Panc1 (cell line): ENCODE results near the gene EDEM1. TPM values are rescaled to one million over a fixed set of nuclear protein-coding genes. Genes with fewer than 3 reads are reported as not detected.

Experiments used
- ATAC-seq: fragments of 200-7000 bp; cut with Tn5 transposase; 2 replicates; pipeline ENCODE4 v1.9.1; 2020; ENCODE audit warnings: mild to moderate bottlenecking, moderate library complexity
- BruUV-seq: library from RNA; stranded (reverse); fragments of 400-500 nt; replicated peaks from 2 replicates; lab custom pipeline; 2021; lab: Mats Ljungman, UMichigan
- CTCF ChIA-PET: fragments of 300-600 bp; sonication (Branson Sonifier 250); formaldehyde crosslinking; loops from one replicate; lab custom pipeline; 2022; ENCODE audit warnings: antibody characterized with exemption; lab: Charles Lee
- POLR2A ChIA-PET: fragments of 300-600 bp; sonication (Branson Sonifier 250); formaldehyde crosslinking; loops from one replicate; lab custom pipeline; 2022; ENCODE audit warnings: antibody characterized with exemption; lab: Charles Lee
- DNase-seq: peaks from one replicate; pipeline ENCODE4 v3.0.0-alpha.2; 2010; ENCODE audit warnings: low read depth, low spot score
- H3K27ac ChIP-seq: 2 replicates; pipeline ENCODE4 v1.5.1; 2011; ENCODE audit warnings: mild to moderate bottlenecking, low read length, inconsistent platforms
- H3K27me3 ChIP-seq: fragments of 200-500 bp; sonication (Bioruptor generic); 2 replicates; pipeline ENCODE4 v1.6.0; 2014; ENCODE audit warnings: low read length, inconsistent platforms; ENCODE audit not compliant: control insufficient read depth, insufficient read depth
- H3K36me3 ChIP-seq: fragments of 200-500 bp; sonication (Bioruptor generic); 2 replicates; pipeline ENCODE4 v1.5.1; 2014; ENCODE audit warnings: inconsistent platforms, mild to moderate bottlenecking, low read length, moderate library complexity; ENCODE audit not compliant: control insufficient read depth, insufficient read depth
- H3K4me1 ChIP-seq: 2 replicates; pipeline ENCODE4 v1.5.1; 2011; ENCODE audit warnings: inconsistent platforms, mild to moderate bottlenecking, low read length, moderate library complexity; ENCODE audit not compliant: control insufficient read depth, insufficient read depth
- H3K4me3 ChIP-seq, 2 experiments: 2 replicates each; pipeline ENCODE4 v1.5.1; 2011 to 2012; ENCODE audit warnings: low read depth in 2 of 2, low read length in 2 of 2, mild to moderate bottlenecking in 2 of 2, inconsistent platforms in 1 of 2, moderate library complexity in 1 of 2
- H3K9me3 ChIP-seq: fragments of 200-500 bp; sonication (Bioruptor generic); 2 replicates; pipeline ENCODE4 v1.5.1; 2014; ENCODE audit warnings: low read depth, mild to moderate bottlenecking, inconsistent platforms, low read length, moderate library complexity; ENCODE audit not compliant: control insufficient read depth, insufficient read depth
- POLR2AphosphoS5 ChIP-seq: IDR thresholded peaks from 2 replicates; pipeline ENCODE4 v1.6.1; 2012; ENCODE audit warnings: mild to moderate bottlenecking, low read depth, low read length, moderate library complexity
- SIN3A ChIP-seq: IDR thresholded peaks from 2 replicates; pipeline ENCODE4 v1.6.1; 2012; ENCODE audit warnings: low read depth, mild to moderate bottlenecking, low read length, moderate library complexity, borderline replicate concordance; ENCODE audit not compliant: insufficient read depth
- TCF7L2 ChIP-seq: IDR thresholded peaks from 2 replicates; pipeline ENCODE4 v1.6.1; 2011; ENCODE audit warnings: mild to moderate bottlenecking, low read depth, low read length, inconsistent platforms
- in situ Hi-C: cut with HindIII; loops from 2 replicates; pipeline ENCODE4 v1.10.0; 2016; ENCODE audit warnings: low sequenced_read_pairs, low pct_unique_long_range_greater_than_20kb
- intact Hi-C: fragments of 100-400 bp; cut with micrococcal nuclease; formaldehyde crosslinking; loops from one replicate; pipeline ENCODE4 v1.10.0; 2022; ENCODE audit not compliant: unreplicated experiment
- total RNA-seq: library from RNA; stranded (reverse); gene quantifications from one replicate; pipeline ENCODE4 v1.2.1, GENCODE V29; 2021; ENCODE audit not compliant: unreplicated experiment
- TF ChIP-seq, protein P1 (sequence below): fragments of 450-650 bp; IDR thresholded peaks from 2 replicates; pipeline ENCODE4 v1.5.1; 2017; ENCODE audit warnings: mild to moderate bottlenecking
- TF ChIP-seq, protein P2 (sequence below), 2 experiments: IDR thresholded peaks; 2 replicates each; pipeline ENCODE4 v1.6.1; 2011 to 2012; ENCODE audit warnings: low read depth in 2 of 2, control low read depth in 1 of 2, low read length in 1 of 2, mild to moderate bottlenecking in 1 of 2, moderate library complexity in 1 of 2; ENCODE audit not compliant: insufficient read depth in 1 of 2

The EDEM1 gene
- total RNA-seq, 1 experiment from 2014 or later, result 44.6 TPM

DNA sequence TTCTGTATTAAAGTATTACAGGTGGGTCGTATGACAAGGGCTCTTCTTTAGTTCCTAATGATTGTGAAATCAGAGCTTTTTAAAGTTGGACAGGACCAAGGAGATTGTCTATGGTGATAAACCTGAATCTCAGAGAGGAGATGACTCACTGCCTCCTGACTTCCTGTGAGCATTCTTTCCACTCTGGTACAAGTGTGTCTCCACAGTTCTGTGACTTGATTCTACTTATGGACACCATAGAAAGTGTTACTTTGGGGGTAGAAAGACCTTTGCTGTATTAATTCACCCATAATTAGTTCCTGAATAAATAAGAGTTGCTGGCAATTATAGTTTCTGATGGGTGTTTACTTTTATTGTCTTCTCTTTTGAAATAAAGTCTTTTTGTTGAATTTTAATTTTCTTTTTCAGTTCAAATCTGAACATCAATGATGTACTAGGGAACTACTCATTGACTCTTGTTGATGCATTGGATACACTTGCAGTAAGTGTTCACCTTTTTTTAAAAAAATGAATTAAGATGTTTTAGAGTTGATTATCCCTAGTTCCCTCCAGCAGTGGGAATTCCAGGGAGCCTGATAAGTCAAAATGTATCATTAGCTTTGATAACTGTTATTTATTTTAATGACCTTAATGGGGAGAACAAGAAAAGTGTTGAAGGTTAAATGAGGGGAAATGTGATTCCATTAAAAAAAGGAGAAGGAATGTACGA lies 7.4 kb downstream of the EDEM1 start:
- Histone ChIP-seq H3K4me1 (peaks cover 21% of the 10 kb centered on the region; the same call in 1 of the 2 replicates), H3K27ac (peak overlapping the region; percentile 72; the same call in 1 of the 2 replicates), H3K36me3 (no peaks in the 10 kb centered on the region; the same call in 1 of the 2 replicates), H3K4me3 (no peak overlapping the region), H3K27me3 (no peaks in the 10 kb centered on the region), H3K9me3 (no peaks in the 10 kb centered on the region)
- intact Hi-C loops (no loop called here), in situ Hi-C loops (no loop called here)
- ChIA-PET POLR2A (no interaction called here), CTCF (no interaction called here)
- BruUV-seq, result no TSS peak
- peak; percentile 63 for DNase-seq
- peak; percentile 90 for ATAC-seq
- no peak for TF ChIP-seq TCF7L2
- no peak for TF ChIP-seq SIN3A
- TF ChIP-seq, protein P1, sequence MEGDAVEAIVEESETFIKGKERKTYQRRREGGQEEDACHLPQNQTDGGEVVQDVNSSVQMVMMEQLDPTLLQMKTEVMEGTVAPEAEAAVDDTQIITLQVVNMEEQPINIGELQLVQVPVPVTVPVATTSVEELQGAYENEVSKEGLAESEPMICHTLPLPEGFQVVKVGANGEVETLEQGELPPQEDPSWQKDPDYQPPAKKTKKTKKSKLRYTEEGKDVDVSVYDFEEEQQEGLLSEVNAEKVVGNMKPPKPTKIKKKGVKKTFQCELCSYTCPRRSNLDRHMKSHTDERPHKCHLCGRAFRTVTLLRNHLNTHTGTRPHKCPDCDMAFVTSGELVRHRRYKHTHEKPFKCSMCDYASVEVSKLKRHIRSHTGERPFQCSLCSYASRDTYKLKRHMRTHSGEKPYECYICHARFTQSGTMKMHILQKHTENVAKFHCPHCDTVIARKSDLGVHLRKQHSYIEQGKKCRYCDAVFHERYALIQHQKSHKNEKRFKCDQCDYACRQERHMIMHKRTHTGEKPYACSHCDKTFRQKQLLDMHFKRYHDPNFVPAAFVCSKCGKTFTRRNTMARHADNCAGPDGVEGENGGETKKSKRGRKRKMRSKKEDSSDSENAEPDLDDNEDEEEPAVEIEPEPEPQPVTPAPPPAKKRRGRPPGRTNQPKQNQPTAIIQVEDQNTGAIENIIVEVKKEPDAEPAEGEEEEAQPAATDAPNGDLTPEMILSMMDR, result no peak
- TF ChIP-seq POLR2AphosphoS5, result no peak
- TF ChIP-seq, protein P2, sequence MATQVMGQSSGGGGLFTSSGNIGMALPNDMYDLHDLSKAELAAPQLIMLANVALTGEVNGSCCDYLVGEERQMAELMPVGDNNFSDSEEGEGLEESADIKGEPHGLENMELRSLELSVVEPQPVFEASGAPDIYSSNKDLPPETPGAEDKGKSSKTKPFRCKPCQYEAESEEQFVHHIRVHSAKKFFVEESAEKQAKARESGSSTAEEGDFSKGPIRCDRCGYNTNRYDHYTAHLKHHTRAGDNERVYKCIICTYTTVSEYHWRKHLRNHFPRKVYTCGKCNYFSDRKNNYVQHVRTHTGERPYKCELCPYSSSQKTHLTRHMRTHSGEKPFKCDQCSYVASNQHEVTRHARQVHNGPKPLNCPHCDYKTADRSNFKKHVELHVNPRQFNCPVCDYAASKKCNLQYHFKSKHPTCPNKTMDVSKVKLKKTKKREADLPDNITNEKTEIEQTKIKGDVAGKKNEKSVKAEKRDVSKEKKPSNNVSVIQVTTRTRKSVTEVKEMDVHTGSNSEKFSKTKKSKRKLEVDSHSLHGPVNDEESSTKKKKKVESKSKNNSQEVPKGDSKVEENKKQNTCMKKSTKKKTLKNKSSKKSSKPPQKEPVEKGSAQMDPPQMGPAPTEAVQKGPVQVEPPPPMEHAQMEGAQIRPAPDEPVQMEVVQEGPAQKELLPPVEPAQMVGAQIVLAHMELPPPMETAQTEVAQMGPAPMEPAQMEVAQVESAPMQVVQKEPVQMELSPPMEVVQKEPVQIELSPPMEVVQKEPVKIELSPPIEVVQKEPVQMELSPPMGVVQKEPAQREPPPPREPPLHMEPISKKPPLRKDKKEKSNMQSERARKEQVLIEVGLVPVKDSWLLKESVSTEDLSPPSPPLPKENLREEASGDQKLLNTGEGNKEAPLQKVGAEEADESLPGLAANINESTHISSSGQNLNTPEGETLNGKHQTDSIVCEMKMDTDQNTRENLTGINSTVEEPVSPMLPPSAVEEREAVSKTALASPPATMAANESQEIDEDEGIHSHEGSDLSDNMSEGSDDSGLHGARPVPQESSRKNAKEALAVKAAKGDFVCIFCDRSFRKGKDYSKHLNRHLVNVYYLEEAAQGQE (IDR thresholded peaks at IDR 0.05; ENCODE audit: insufficient read depth in 1 of 2, low read depth in 2 of 2, low read length in 1 of 2), result no peak

DNA sequence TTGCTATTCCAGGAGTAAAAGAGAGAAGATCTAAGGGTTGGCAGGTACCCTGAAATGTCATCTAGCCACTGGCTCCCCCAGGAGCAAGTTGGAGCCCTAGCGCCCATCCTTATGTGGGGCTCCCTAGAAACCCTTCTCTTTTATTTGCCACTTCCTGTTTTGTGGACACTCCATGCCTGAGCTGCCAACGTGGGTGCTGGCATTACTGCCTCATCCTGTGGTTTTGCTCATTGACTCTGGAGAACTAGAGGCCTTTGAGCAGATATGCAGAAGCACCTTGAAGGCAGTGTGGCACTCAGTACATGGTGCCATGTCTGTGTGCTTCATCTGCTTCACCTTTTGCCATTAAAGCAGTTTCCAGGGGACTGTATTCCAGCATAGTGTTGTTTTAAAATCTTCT lies 8.1 kb downstream of the EDEM1 start:
- ChIA-PET POLR2A (no interaction called here), CTCF (no interaction called here)
- ATAC-seq, result no peak
- Histone ChIP-seq H3K4me1 (peaks cover 17% of the 10 kb centered on the region; the same call in 1 of the 2 replicates), H3K36me3 (peaks cover 3% of the 10 kb centered on the region; the same call in 1 of the 2 replicates), H3K27ac (peak overlapping the region; percentile 72; the same call in 1 of the 2 replicates), H3K4me3 (no peak overlapping the region), H3K9me3 (no peaks in the 10 kb centered on the region), H3K27me3 (no peaks in the 10 kb centered on the region)
- in situ Hi-C loops, result no loop called here
- no peak for TF ChIP-seq TCF7L2
- TF ChIP-seq SIN3A, result no peak
- TF ChIP-seq, protein P2 (IDR thresholded peaks at IDR 0.05; ENCODE audit: insufficient read depth in 1 of 2, low read depth in 2 of 2, low read length in 1 of 2), result no peak
- no peak for TF ChIP-seq POLR2AphosphoS5
- TF ChIP-seq, protein P1, result no peak
- no peak for DNase-seq
- intact Hi-C loops, result no loop called here
- BruUV-seq, result no TSS peak
